GM12878 (cell line): ENCODE measurements around the gene GRK6. TPM values are rescaled to one million over a fixed set of nuclear protein-coding genes. Genes with fewer than 3 reads are reported as not detected.
A peak's percentile ranks its signal among the peaks of the same experiment; 100 is the strongest.

Experiments
- BCL11A ChIP-seq: IDR thresholded peaks from 2 replicates; pipeline ENCODE4 v1.6.1; 2011; ENCODE audit warnings: low read depth, low read length
- CBX3 ChIP-seq: fragments of 200-600 bp; sonication (generic); IDR thresholded peaks from 2 replicates; pipeline ENCODE4 v1.6.1; 2016; ENCODE audit warnings: low read depth, borderline replicate concordance
- CHD2 ChIP-seq: IDR thresholded peaks from 2 replicates; pipeline ENCODE4 v1.6.1; 2011; ENCODE audit warnings: low read depth, low read length, improper control_type of control experiment, borderline replicate concordance
- CREB1 ChIP-seq: IDR thresholded peaks from 2 replicates; pipeline ENCODE4 v1.6.1; 2012; ENCODE audit warnings: low read depth, mild to moderate bottlenecking, inconsistent platforms
- DPF2 ChIP-seq: fragments of 450-650 bp; IDR thresholded peaks from 2 replicates; pipeline ENCODE4 v1.6.1; 2017; ENCODE audit warnings: mild to moderate bottlenecking
- ETV6 ChIP-seq, 2 experiments: fragments of 450-650 bp in 1 of 2; IDR thresholded peaks in 1 of 2; conservative IDR thresholded peaks in 1 of 2; 2 replicates each; pipeline ENCODE4 v1.6.1; 2014; ENCODE audit warnings: antibody characterized with exemption in 1 of 2, borderline replicate concordance in 1 of 2, low read depth in 1 of 2, mild to moderate bottlenecking in 1 of 2, moderate library complexity in 1 of 2
- HDGF ChIP-seq: fragments of 450-650 bp; IDR thresholded peaks from 2 replicates; pipeline ENCODE4 v1.6.1; 2016; ENCODE audit warnings: antibody characterized with exemption
- KLF5 ChIP-seq: fragments of 450-650 bp; IDR thresholded peaks from 2 replicates; pipeline ENCODE4 v1.6.1; 2014; ENCODE audit warnings: mild to moderate bottlenecking; ENCODE audit not compliant: partially characterized antibody
- MTA2 ChIP-seq: fragments of 450-650 bp; IDR thresholded peaks from 2 replicates; pipeline ENCODE4 v1.6.1; 2016; ENCODE audit warnings: low read depth, mild to moderate bottlenecking, moderate library complexity
- NBN ChIP-seq: fragments of 450-650 bp; IDR thresholded peaks from 2 replicates; pipeline ENCODE4 v1.6.1; 2016
- NFIC ChIP-seq: IDR thresholded peaks from 2 replicates; pipeline ENCODE4 v1.6.1; 2012; ENCODE audit warnings: low read depth, mild to moderate bottlenecking, inconsistent platforms, low read length, moderate library complexity
- POLR2AphosphoS5 ChIP-seq: IDR thresholded peaks from 2 replicates; pipeline ENCODE4 v1.6.1; 2011; ENCODE audit warnings: mild to moderate bottlenecking, low read length, inconsistent platforms
- RAD51 ChIP-seq: fragments of 450-650 bp; IDR thresholded peaks from 2 replicates; pipeline ENCODE4 v1.6.1; 2016; ENCODE audit warnings: moderate library complexity, mild to moderate bottlenecking, inconsistent platforms
- RBBP5 ChIP-seq: fragments of 200-600 bp; sonication (generic); conservative IDR thresholded peaks from 2 replicates; pipeline ENCODE4 v1.6.1; 2016
- SRF ChIP-seq, 2 experiments: IDR thresholded peaks; 2 replicates each; pipeline ENCODE4 v1.6.1; 2011; ENCODE audit warnings: low read depth in 2 of 2, low read length in 2 of 2, mild to moderate bottlenecking in 1 of 2, moderate library complexity in 1 of 2
- TARDBP ChIP-seq: IDR thresholded peaks from 2 replicates; pipeline ENCODE4 v1.6.1; 2016; ENCODE audit warnings: borderline replicate concordance
- YY1 ChIP-seq: IDR thresholded peaks from 2 replicates; pipeline ENCODE4 v1.6.1; 2011; ENCODE audit warnings: low read depth, mild to moderate bottlenecking, low read length
- ZNF274 ChIP-seq: IDR thresholded peaks from one replicate; pipeline ENCODE4 v1.8.0; 2011; ENCODE audit not compliant: insufficient read length, insufficient read depth
- polyA plus RNA-seq, 11 experiments: library from polyadenylated mRNA; depleted of rRNA in 4 of 11; unstranded in 6 of 11; stranded (reverse) in 5 of 11; fragments of >200 nt; fragmentation: Nextera tagmentation in 4 of 11; fragmentation: Illumina TruSeq in 1 of 11; extraction: Ambion mirVana in 4 of 11; extraction: Trizol in 1 of 11; gene quantifications; 1 replicate in 1 of 11; 2 replicates in 10 of 11; pipeline versions ENCODE4 v1.2.1 to v1.2.3, GENCODE V29; 2011 to 2016; ENCODE audit warnings: inconsistent platforms in 2 of 11, missing spikeins in 2 of 11, low read depth in 1 of 11
- total RNA-seq, 4 experiments: library from RNA; depleted of rRNA in 3 of 4; stranded (reverse); fragments of >200 nt in 3 of 4; fragmentation: Illumina TruSeq in 1 of 4; extraction: Trizol in 1 of 4; gene quantifications; 2 replicates each; pipeline versions ENCODE4 v1.2.1 to v1.2.3, GENCODE V29; 2013 to 2021
- TF ChIP-seq, protein P1 (sequence below): fragments of 450-650 bp; IDR thresholded peaks from 2 replicates; pipeline ENCODE4 v1.6.1; 2018; ENCODE audit warnings: mild to moderate bottlenecking, low read depth, moderate library complexity; ENCODE audit not compliant: partially characterized antibody
- TF ChIP-seq, protein P2 (sequence below): fragments of 450-650 bp; conservative IDR thresholded peaks from 2 replicates; pipeline ENCODE4 v1.6.1; 2017; ENCODE audit warnings: mild to moderate bottlenecking, moderate library complexity
- TF ChIP-seq, protein P3 (sequence below): IDR thresholded peaks from 2 replicates; pipeline ENCODE4 v1.6.1; 2011; ENCODE audit warnings: mild to moderate bottlenecking, low read depth, low read length, moderate library complexity; ENCODE audit not compliant: insufficient replicate concordance
- TF ChIP-seq, protein P4 (sequence below): fragments of 450-650 bp; IDR thresholded peaks from 2 replicates; pipeline ENCODE4 v1.6.1; 2017; ENCODE audit warnings: low read depth, mild to moderate bottlenecking, moderate library complexity
- TF ChIP-seq, protein P5 (sequence below): fragments of 450-650 bp; IDR thresholded peaks from 2 replicates; pipeline ENCODE4 v1.6.1; 2016; ENCODE audit warnings: mild to moderate bottlenecking

Gene GRK6
- total and polyA plus RNA-seq, 10 of the 15 experiments (the other 5 are each of a cell fraction or from before 2014, with no cell fraction given): 0.79 to 124 (median 41.6) TPM

DNA sequence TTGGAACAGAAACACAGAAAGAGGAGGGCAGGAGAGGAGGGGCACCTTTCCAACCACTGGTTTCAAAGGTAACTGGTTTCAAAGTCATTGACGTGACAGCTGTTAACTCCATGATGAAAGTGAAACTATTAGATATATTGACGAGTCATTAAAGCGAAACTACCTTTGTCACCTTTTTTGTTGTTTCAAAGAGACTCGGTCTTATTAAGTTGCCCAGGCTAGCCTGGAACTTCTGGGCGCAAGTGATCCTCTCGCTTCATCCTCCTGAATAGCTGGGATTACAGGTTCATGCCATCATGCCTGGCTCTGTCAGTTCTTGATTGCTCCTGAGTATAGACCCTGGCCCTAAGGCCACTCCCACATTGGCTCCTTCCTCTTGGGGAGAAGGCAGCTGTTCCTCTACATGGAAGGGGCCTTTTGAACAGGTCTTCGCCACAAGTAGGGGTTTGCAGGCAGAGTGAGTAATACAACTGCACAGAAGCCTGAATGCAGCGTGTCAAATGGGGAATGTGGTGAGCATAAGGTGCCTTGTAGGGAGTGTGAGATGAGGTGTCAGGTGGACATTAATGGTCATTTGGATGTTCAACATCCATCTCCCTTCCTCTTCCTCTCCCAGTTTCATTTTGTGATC is 13.8 kb upstream of the GRK6 start (continued):
- TF ChIP-seq, protein P1, sequence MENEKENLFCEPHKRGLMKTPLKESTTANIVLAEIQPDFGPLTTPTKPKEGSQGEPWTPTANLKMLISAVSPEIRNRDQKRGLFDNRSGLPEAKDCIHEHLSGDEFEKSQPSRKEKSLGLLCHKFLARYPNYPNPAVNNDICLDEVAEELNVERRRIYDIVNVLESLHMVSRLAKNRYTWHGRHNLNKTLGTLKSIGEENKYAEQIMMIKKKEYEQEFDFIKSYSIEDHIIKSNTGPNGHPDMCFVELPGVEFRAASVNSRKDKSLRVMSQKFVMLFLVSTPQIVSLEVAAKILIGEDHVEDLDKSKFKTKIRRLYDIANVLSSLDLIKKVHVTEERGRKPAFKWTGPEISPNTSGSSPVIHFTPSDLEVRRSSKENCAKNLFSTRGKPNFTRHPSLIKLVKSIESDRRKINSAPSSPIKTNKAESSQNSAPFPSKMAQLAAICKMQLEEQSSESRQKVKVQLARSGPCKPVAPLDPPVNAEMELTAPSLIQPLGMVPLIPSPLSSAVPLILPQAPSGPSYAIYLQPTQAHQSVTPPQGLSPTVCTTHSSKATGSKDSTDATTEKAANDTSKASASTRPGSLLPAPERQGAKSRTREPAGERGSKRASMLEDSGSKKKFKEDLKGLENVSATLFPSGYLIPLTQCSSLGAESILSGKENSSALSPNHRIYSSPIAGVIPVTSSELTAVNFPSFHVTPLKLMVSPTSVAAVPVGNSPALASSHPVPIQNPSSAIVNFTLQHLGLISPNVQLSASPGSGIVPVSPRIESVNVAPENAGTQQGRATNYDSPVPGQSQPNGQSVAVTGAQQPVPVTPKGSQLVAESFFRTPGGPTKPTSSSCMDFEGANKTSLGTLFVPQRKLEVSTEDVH: no peak
- TF ChIP-seq CREB1: peak; percentile 82
- TF ChIP-seq, protein P2, sequence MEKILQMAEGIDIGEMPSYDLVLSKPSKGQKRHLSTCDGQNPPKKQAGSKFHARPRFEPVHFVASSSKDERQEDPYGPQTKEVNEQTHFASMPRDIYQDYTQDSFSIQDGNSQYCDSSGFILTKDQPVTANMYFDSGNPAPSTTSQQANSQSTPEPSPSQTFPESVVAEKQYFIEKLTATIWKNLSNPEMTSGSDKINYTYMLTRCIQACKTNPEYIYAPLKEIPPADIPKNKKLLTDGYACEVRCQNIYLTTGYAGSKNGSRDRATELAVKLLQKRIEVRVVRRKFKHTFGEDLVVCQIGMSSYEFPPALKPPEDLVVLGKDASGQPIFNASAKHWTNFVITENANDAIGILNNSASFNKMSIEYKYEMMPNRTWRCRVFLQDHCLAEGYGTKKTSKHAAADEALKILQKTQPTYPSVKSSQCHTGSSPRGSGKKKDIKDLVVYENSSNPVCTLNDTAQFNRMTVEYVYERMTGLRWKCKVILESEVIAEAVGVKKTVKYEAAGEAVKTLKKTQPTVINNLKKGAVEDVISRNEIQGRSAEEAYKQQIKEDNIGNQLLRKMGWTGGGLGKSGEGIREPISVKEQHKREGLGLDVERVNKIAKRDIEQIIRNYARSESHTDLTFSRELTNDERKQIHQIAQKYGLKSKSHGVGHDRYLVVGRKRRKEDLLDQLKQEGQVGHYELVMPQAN: 0 out of 2 replicates have a peak, but pooled peaks have one; percentile 21
- TF ChIP-seq, protein P3, sequence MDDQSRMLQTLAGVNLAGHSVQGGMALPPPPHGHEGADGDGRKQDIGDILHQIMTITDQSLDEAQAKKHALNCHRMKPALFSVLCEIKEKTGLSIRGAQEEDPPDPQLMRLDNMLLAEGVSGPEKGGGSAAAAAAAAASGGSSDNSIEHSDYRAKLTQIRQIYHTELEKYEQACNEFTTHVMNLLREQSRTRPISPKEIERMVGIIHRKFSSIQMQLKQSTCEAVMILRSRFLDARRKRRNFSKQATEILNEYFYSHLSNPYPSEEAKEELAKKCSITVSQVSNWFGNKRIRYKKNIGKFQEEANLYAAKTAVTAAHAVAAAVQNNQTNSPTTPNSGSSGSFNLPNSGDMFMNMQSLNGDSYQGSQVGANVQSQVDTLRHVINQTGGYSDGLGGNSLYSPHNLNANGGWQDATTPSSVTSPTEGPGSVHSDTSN: peak; percentile 66
- no peak for TF ChIP-seq CBX3
- TF ChIP-seq POLR2AphosphoS5: peak; percentile 47; the same call in 1 of the 2 replicates
- TF ChIP-seq NBN: peak; percentile 83; the same call in 1 of the 2 replicates
- TF ChIP-seq YY1: no peak
- TF ChIP-seq, protein P4, sequence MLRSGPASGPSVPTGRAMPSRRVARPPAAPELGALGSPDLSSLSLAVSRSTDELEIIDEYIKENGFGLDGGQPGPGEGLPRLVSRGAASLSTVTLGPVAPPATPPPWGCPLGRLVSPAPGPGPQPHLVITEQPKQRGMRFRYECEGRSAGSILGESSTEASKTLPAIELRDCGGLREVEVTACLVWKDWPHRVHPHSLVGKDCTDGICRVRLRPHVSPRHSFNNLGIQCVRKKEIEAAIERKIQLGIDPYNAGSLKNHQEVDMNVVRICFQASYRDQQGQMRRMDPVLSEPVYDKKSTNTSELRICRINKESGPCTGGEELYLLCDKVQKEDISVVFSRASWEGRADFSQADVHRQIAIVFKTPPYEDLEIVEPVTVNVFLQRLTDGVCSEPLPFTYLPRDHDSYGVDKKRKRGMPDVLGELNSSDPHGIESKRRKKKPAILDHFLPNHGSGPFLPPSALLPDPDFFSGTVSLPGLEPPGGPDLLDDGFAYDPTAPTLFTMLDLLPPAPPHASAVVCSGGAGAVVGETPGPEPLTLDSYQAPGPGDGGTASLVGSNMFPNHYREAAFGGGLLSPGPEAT: peak; percentile 53
- TF ChIP-seq RAD51: no peak
- no peak for TF ChIP-seq ZNF274
- TF ChIP-seq HDGF: peak; percentile 65; the same call in 1 of the 2 replicates
- no peak for TF ChIP-seq TARDBP
- TF ChIP-seq ETV6 (conservative IDR thresholded peaks at IDR 0.05 in 1 of 2, IDR thresholded peaks at IDR 0.05 in 1 of 2; ENCODE audit: borderline replicate concordance in 1 of 2, low read depth in 1 of 2): peak in 1 of 2 experiments; percentile 68; a peak in 2 of 4 replicates
- peak; percentile 53 for TF ChIP-seq DPF2
- TF ChIP-seq CHD2: no peak
- peak; percentile 75 for TF ChIP-seq MTA2
- TF ChIP-seq BCL11A: 0 out of 2 replicates have a peak, but pooled peaks have one; percentile 52
- TF ChIP-seq, protein P5, sequence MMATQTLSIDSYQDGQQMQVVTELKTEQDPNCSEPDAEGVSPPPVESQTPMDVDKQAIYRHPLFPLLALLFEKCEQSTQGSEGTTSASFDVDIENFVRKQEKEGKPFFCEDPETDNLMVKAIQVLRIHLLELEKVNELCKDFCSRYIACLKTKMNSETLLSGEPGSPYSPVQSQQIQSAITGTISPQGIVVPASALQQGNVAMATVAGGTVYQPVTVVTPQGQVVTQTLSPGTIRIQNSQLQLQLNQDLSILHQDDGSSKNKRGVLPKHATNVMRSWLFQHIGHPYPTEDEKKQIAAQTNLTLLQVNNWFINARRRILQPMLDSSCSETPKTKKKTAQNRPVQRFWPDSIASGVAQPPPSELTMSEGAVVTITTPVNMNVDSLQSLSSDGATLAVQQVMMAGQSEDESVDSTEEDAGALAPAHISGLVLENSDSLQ: peak; percentile 93
- no peak for TF ChIP-seq KLF5
- peak; percentile 60; the same call in 1 of the 2 replicates for TF ChIP-seq NFIC
- TF ChIP-seq SRF (IDR thresholded peaks at IDR 0.05; ENCODE audit: low read depth in 2 of 2, low read length in 2 of 2): no peak
- peak; percentile 83; the same call in 1 of the 2 replicates for TF ChIP-seq RBBP5
